KG1 (cell line): ENCODE results near the gene DONSON.

Experiments used
- DNase-seq: peaks from one replicate; lab custom pipeline; 2025; lab: John Stamatoyannopoulos, UW

The DONSON gene

GRCh38 chr21:33562389-33562788 lies 26.1 kb downstream of the DONSON start:
- no peak for DNase-seq

DNA sequence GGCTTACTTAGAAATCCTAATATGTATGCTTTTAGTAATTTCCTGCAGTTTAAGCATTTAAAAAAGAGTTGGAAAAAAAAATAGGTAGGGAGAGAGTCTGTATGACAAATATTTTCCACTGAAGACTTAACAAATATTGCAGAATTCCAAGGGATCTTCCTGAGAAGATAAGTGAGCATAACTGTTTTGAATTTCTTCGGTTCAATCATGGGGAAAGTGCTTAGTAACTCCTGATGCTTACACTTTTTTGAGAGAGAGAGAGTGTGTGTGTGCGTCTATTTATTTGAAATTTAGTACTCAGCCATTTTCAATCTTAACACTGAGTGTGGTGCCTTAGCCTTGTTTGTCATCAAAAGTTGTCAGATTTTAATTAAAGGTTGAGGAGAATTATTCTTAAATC lies 27.1 kb downstream of the DONSON start:
- DNase-seq, result no peak

DNA sequence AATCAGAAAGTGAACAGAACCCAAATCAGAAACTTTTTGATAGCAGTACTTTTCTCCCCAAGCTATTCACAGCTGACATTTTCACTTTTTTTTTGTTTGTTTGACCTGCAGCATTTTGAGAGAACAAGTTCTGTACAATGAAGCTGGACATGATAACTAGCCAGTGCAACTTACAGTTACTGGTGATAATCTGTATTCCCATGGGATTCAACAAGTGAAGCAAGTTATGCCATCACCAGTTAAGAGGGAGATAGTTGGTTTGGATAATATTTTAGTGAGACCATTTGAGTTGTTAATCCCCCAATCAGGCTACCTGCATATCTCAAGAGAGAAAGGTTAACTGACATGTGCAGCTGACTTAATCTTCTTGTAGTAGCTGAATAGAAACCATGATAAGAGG lies 27.5 kb downstream of the DONSON start:
- no peak for DNase-seq

- DNase-seq, result no peak
Measured at GRCh38 chr21:33559813-33560212, 28.7 kb downstream of the DONSON start.

GRCh38 chr21:33558777-33559421 lies 29.6 kb downstream of the DONSON start:
- no peak for DNase-seq

- no peak for DNase-seq
Measured at GRCh38 chr21:33557447-33557846, 31.0 kb downstream of the DONSON start.

GRCh38 chr21:33554982-33555344 lies 33.5 kb downstream of the DONSON start:
- DNase-seq, result no peak

GRCh38 chr21:33554236-33554981 lies 34.1 kb downstream of the DONSON start:
- DNase-seq, result no peak

GRCh38 chr21:33552999-33553598 lies 35.4 kb downstream of the DONSON start:
- no peak for DNase-seq

DNA sequence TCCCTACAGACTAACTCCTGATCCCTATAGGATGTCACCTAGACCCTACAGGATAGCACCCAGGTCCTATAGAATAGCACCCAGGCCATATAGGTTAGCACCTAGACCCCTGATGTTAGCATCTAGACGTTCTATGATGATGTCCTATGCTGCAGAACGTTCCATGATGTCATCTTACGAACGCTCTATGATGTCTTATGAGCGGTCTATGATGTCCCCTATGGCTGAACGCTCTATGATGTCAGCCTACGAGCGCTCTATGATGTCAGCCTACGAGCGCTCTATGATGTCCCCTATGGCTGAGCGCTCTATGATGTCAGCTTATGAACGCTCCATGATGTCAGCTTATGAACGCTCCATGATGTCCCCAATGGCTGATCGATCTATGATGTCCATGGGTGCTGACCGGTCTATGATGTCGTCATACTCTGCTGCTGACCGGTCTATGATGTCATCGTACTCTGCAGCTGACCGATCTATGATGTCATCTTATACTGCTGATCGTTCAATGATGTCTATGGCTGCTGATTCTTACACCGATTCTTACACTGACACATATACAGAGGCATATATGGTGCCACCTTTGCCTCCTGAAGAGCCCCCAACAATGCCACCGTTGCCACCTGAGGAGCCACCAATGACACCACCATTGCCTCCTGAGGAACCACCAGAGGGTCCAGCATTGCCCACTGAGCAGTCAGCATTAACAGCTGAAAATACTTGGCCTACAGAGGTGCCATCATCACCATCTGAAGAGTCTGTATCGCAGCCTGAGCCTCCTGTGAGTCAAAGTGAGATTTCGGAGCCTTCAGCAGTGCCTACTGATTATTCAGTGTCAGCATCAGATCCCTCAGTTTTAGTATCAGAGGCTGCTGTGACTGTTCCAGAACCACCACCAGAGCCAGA lies 36.1 kb downstream of the DONSON start:
- DNase-seq, result no peak

GRCh38 chr21:33551664-33552063 lies 36.8 kb downstream of the DONSON start:
- no peak for DNase-seq

- no peak for DNase-seq
Measured at GRCh38 chr21:33550772-33551660, 37.5 kb downstream of the DONSON start.

DNA sequence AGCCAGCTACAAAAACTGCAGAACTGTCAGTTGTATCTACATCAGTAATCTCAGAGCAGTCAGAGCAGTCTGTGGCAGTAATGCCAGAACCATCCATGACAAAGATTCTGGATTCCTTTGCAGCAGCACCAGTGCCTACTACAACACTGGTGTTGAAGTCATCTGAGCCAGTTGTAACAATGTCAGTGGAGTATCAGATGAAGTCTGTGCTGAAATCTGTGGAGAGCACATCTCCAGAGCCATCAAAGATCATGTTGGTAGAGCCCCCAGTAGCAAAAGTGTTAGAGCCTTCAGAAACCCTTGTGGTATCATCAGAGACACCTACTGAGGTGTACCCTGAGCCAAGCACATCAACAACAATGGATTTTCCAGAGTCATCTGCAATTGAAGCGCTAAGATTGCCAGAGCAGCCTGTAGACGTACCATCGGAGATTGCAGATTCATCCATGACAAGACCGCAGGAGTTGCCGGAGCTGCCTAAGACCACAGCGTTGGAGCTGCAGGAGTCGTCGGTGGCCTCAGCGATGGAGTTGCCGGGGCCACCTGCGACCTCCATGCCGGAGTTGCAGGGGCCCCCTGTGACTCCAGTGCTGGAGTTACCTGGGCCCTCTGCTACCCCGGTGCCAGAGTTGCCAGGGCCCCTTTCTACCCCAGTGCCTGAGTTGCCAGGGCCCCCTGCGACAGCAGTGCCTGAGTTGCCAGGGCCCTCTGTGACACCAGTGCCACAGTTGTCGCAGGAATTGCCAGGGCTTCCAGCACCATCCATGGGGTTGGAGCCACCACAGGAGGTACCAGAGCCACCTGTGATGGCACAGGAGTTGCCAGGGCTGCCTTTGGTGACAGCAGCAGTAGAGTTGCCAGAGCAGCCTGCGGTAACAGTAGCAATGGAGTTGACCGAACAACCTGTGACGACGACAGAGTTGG lies 38.4 kb downstream of the DONSON start:
- no peak for DNase-seq

- DNase-seq, result no peak
Measured at GRCh38 chr21:33546086-33546485, 42.4 kb downstream of the DONSON start.

DNA sequence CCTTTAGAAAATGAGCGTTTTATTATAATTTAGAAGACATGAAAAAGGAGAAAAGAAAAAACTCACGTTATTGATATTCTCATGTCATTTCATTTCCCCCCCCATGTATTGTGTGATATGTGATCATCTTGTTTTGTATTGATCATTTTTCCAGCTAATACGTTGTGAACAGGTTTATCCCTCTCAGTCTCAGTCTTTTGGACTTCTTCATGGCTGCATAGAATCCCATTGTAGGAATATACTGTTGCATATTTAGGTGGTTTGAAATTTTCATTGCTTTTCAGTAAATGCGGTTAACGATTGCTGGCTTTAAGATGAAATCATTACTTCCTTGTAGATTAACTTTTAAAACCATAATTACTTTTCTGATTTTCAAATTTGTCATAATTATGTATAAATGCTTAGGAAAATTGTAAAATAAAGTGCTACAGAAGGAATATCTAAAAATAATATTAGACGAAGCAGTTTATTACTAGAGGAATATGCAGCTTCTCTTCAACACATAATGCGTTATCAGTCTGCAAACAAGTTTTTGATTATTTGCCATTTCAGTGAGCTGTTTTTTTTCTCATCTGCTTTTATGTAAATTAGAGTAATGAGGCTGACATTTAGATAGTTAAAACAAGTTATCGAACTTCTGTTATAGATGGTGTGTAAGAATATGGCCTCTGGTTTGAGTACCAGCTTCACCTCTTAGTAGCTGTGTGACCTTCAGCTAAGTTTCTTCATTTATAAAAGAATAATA lies 43.9 kb downstream of the DONSON start:
- DNase-seq, result no peak

- DNase-seq, result no peak
Measured at GRCh38 chr21:33543505-33544129, 44.9 kb downstream of the DONSON start.

DNA sequence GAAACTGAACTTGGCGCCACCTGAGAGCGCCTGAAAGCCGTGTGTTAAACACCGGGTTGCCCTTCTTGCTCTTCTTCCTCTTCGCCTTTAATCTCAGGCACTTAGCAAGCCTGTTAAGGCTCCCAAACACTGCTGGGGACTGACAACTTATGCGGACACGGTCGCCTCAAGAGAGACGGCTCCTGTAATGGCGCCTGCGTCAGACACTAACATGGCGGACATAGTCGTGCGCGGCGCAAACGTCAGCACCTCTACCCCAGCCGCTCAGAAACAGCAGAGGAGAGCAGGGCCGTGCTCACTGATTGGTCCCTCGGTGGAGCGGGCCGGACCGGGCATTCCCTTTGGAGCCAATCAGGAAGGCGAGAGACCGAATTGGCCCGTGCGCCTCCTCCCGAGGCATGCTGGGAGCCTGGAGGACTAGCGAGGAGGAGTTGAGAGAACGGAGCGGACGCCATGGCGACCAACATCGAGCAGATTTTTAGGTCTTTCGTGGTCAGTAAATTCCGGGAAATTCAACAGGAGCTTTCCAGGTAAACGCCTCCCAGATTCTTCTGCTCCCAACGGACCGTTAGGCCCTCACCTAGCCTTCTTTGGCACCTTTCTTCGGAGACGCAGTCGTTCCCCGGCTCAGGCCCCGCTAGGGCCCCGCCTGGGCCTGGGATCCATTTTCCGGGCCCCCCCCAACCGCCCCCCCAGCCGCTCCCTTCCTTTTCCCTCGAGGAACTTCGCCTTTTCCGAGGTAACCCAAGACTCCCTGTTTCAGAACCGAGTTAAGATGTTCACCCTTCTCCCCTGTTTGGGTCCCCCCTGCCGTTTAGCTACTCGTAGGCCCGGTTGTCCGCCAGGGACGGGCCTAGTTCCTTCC lies 45.6 kb downstream of the DONSON start, which contains the start of gene SON:
Gene SON, plus strand, starts transcription at position 399 of the 865 bp plus-strand sequence. Its CDS starts 55 bp downstream, at position 454.
- DNase-seq, result peak; percentile 94
